H9 (cell line): ENCODE results near the gene DPYD. TPM values are rescaled to one million over a fixed set of nuclear protein-coding genes. Genes with fewer than 3 reads are reported as not detected.

Source experiments
- DNase-seq: peaks from one replicate; pipeline ENCODE4 v3.0.0-alpha.2; 2017
- H2AFZ ChIP-seq: one replicate; pipeline ENCODE4 v1.6.1; 2013; ENCODE audit warnings: mild to moderate bottlenecking, low read length, control low read depth, moderate library complexity
- H2AK5ac ChIP-seq: 2 replicates; pipeline ENCODE4 v1.6.1; 2013; ENCODE audit warnings: low read length, control low read depth, mixed read lengths; ENCODE audit not compliant: insufficient read length
- H2BK120ac ChIP-seq: one replicate; pipeline ENCODE4 v1.6.1; 2013; ENCODE audit warnings: low read depth, mild to moderate bottlenecking, low read length, control low read depth, inconsistent platforms; ENCODE audit not compliant: poor library complexity, severe bottlenecking
- H2BK12ac ChIP-seq: 2 replicates; pipeline ENCODE4 v1.6.1; 2013; ENCODE audit warnings: low read length, control low read depth, mixed read lengths, low read depth; ENCODE audit not compliant: insufficient read length
- H2BK15ac ChIP-seq: 2 replicates; pipeline ENCODE4 v1.6.1; 2013; ENCODE audit warnings: low read depth, low read length, control low read depth
- H2BK20ac ChIP-seq: one replicate; pipeline ENCODE4 v1.6.1; 2013; ENCODE audit warnings: low read depth, mild to moderate bottlenecking, low read length, control low read depth, inconsistent platforms; ENCODE audit not compliant: poor library complexity, severe bottlenecking
- H2BK5ac ChIP-seq: 2 replicates; pipeline ENCODE4 v1.6.1; 2013; ENCODE audit warnings: low read length, control low read depth, mixed read lengths; ENCODE audit not compliant: insufficient read length
- H3K14ac ChIP-seq: 2 replicates; pipeline ENCODE4 v1.6.1; 2013; ENCODE audit warnings: low read length, control low read depth; ENCODE audit not compliant: insufficient read depth
- H3K18ac ChIP-seq: 2 replicates; pipeline ENCODE4 v1.6.1; 2013; ENCODE audit warnings: low read depth, mild to moderate bottlenecking, mixed read lengths, low read length, control low read depth; ENCODE audit not compliant: insufficient read length
- H3K23ac ChIP-seq: 2 replicates; pipeline ENCODE4 v1.6.1; 2013; ENCODE audit warnings: low read length, control low read depth, mixed read lengths, low read depth; ENCODE audit not compliant: insufficient read length
- H3K23me2 ChIP-seq: 2 replicates; pipeline ENCODE4 v1.6.1; 2013; ENCODE audit warnings: low read depth, mild to moderate bottlenecking, mixed read lengths, low read length, control low read depth; ENCODE audit not compliant: insufficient read length, poor library complexity, severe bottlenecking
- H3K27ac ChIP-seq: 2 replicates; pipeline ENCODE4 v1.5.1; 2013; ENCODE audit warnings: low read length, control low read depth, mixed read lengths, low read depth; ENCODE audit not compliant: insufficient read length
- H3K27me3 ChIP-seq: 2 replicates; pipeline ENCODE4 v1.6.1; 2013; ENCODE audit warnings: low read length, control low read depth, inconsistent platforms; ENCODE audit not compliant: insufficient read depth
- H3K4ac ChIP-seq: 2 replicates; pipeline ENCODE4 v1.6.1; 2013; ENCODE audit warnings: low read depth, mild to moderate bottlenecking, control low read depth, inconsistent platforms, low read length, moderate library complexity
- H3K4me1 ChIP-seq: 2 replicates; pipeline ENCODE4 v1.6.1; 2013; ENCODE audit warnings: low read length, control low read depth, inconsistent platforms; ENCODE audit not compliant: insufficient read depth
- H3K4me2 ChIP-seq: 2 replicates; pipeline ENCODE4 v1.6.1; 2013; ENCODE audit warnings: low read length, control low read depth, mixed read lengths; ENCODE audit not compliant: insufficient read length, insufficient read depth
- H3K56ac ChIP-seq: 2 replicates; pipeline ENCODE4 v1.6.1; 2013; ENCODE audit warnings: low read depth, mild to moderate bottlenecking, mixed read lengths, low read length, control low read depth; ENCODE audit not compliant: insufficient read length
- H3K79me1 ChIP-seq: 2 replicates; pipeline ENCODE4 v1.6.1; 2013; ENCODE audit warnings: low read depth, mild to moderate bottlenecking, moderate library complexity, low read length, control low read depth, inconsistent platforms; ENCODE audit not compliant: insufficient read depth, poor library complexity, severe bottlenecking
- H3K79me2 ChIP-seq: 2 replicates; pipeline ENCODE4 v1.6.1; 2013; ENCODE audit warnings: low read length, control low read depth, inconsistent platforms; ENCODE audit not compliant: insufficient read depth
- H3K9ac ChIP-seq: 2 replicates; pipeline ENCODE4 v1.6.1; 2013; ENCODE audit warnings: low read length, control low read depth, mixed read lengths; ENCODE audit not compliant: insufficient read length; ENCODE audit errors: extremely low read depth
- H3K9me3 ChIP-seq: one replicate; pipeline ENCODE4 v1.6.1; 2013; ENCODE audit warnings: low read depth, low read length, inconsistent platforms; ENCODE audit not compliant: control insufficient read depth
- H3T11ph ChIP-seq: one replicate; pipeline ENCODE4 v1.6.1; 2013; ENCODE audit warnings: mild to moderate bottlenecking, low read length, control low read depth, inconsistent platforms
- H4K20me1 ChIP-seq: one replicate; pipeline ENCODE4 v1.6.1; 2013; ENCODE audit not compliant: control insufficient read depth, insufficient read length, insufficient read depth
- H4K5ac ChIP-seq: 2 replicates; pipeline ENCODE4 v1.6.1; 2013; ENCODE audit warnings: low read depth, mild to moderate bottlenecking, mixed read lengths, low read length, control low read depth; ENCODE audit not compliant: insufficient read length
- H4K8ac ChIP-seq: replicated peaks from 2 replicates; pipeline ENCODE4 v1.6.1; 2013; ENCODE audit warnings: low read length, control low read depth, mixed read lengths, low read depth; ENCODE audit not compliant: insufficient read length
- H4K91ac ChIP-seq: 2 replicates; pipeline ENCODE4 v1.6.1; 2013; ENCODE audit warnings: low read depth, mild to moderate bottlenecking, moderate library complexity, mixed read lengths, low read length, control low read depth; ENCODE audit not compliant: insufficient read length
- H3K27ac Mint-ChIP-seq, 3 experiments: 2 replicates in 2 of 3; 3 replicates in 1 of 3; pipeline ENCODE4 v1.8.0; 2020 to 2021; ENCODE audit warnings: mixed read lengths in 3 of 3, mild to moderate bottlenecking in 1 of 3, moderate library complexity in 1 of 3
- H3K27me3 Mint-ChIP-seq: 2 replicates; pipeline ENCODE4 v1.8.0; 2021; ENCODE audit warnings: low read depth, mild to moderate bottlenecking, moderate library complexity, mixed read lengths
- H3K36me3 Mint-ChIP-seq, 3 experiments: 2 replicates in 2 of 3; 3 replicates in 1 of 3; pipeline ENCODE4 v1.8.0; 2020 to 2021; ENCODE audit warnings: low read depth in 3 of 3, mixed read lengths in 3 of 3; ENCODE audit not compliant: insufficient read depth in 1 of 3
- H3K4me1 Mint-ChIP-seq, 2 experiments: 2 replicates each; pipeline ENCODE4 v1.8.0; 2020; ENCODE audit warnings: mixed read lengths in 2 of 2
- H3K4me3 Mint-ChIP-seq, 2 experiments: 2 replicates in 1 of 2; 3 replicates in 1 of 2; pipeline ENCODE4 v1.8.0; 2020 to 2021; ENCODE audit warnings: mild to moderate bottlenecking in 2 of 2, mixed read lengths in 2 of 2, moderate library complexity in 1 of 2
- H3K9me3 Mint-ChIP-seq, 2 experiments: 2 replicates in 1 of 2; 3 replicates in 1 of 2; pipeline ENCODE4 v1.8.0; 2020; ENCODE audit warnings: mild to moderate bottlenecking in 2 of 2, mixed read lengths in 2 of 2, moderate library complexity in 1 of 2
- CTCF ChIP-seq: fragments of 200-600 bp; sonication (generic); conservative IDR thresholded peaks from 3 replicates; pipeline ENCODE4 v1.8.0; 2021; ENCODE audit warnings: antibody characterized with exemption, mild to moderate bottlenecking
- WGBS: extraction: QIAGEN DNeasy Blood & Tissue Kit; methylation state at CpG from one replicate; pipeline ENCODE4 v1.1.7; 2013; ENCODE audit warnings: missing lambda C conversion rate, low lambda C conversion rate, mixed read lengths; ENCODE audit not compliant: insufficient read length; ENCODE audit errors: extremely low coverage; 5-methylcytosine and 5-hydroxymethylcytosine counted together
- total RNA-seq: library from RNA; stranded (reverse); gene quantifications from 2 replicates; pipeline ENCODE4 v1.2.1, GENCODE V29; 2021

DPYD gene
- total RNA-seq, 1 experiment from 2014 or later: 0.37 TPM

- no peak overlapping the region for H3K4ac ChIP-seq
- no peak for TF ChIP-seq CTCF
- no peak overlapping the region for H4K8ac ChIP-seq
Measured at GRCh38 chr1:97366984-97367383, 553.9 kb downstream of the DPYD start.

More at GRCh38 chr1:97366984-97367383, 553.9 kb downstream of the DPYD start:
- no peak for DNase-seq
- Histone ChIP-seq H3K9ac (no peak overlapping the region), H2BK20ac (no peak overlapping the region), H2BK15ac (no peak overlapping the region), H4K20me1 (no peaks in the 10 kb centered on the region), H3K79me2 (no peaks in the 10 kb centered on the region), H2BK12ac (no peak overlapping the region), H3K14ac (no peak overlapping the region), H3K27ac (no peak overlapping the region), H3K9me3 (no peaks in the 10 kb centered on the region), H4K5ac (no peak overlapping the region), H3K4me2 (no peak overlapping the region), H2AFZ (no peak overlapping the region), H3K4me1 (no peaks in the 10 kb centered on the region), H3K23me2 (no peaks in the 10 kb centered on the region), H3T11ph (no peak overlapping the region), H3K79me1 (no peaks in the 10 kb centered on the region), H3K27me3 (no peaks in the 10 kb centered on the region), H2BK5ac (no peak overlapping the region), H3K56ac (no peak overlapping the region), H3K23ac (no peak overlapping the region), H2BK120ac (no peak overlapping the region), H3K18ac (no peak overlapping the region), H4K91ac (no peak overlapping the region), H2AK5ac (no peak overlapping the region)
- no CpG with 5 or more reads among the region's 3 CpGs for WGBS
- Mint-ChIP-seq H3K9me3 (no peaks in the 10 kb centered on the region), H3K4me1 (0 out of 4 replicates have a peak, but pooled peaks cover 3 to 7% of the 10 kb centered on the region in 2 experiments), H3K36me3 (no peaks in the 10 kb centered on the region), H3K4me3 (no peak overlapping the region), H3K27ac (no peak overlapping the region; a peak in 1 of 7 replicates), H3K27me3 (no peaks in the 10 kb centered on the region)
